Breast epithelium (tissue), 3 donors: ENCODE results near the gene MTUS2.

Experiments
- POLR2A ChIP-seq: fragments of 450-650 bp; IDR thresholded peaks from one replicate; pipeline ENCODE4 v1.6.1; 2016; ENCODE audit warnings: antibody characterized with exemption, mild to moderate bottlenecking, moderate library complexity
- POLR2AphosphoS5 ChIP-seq, 3 donors: sonication (generic); formaldehyde crosslinking; IDR thresholded peaks; one replicate each; pipeline ENCODE4 v1.6.1; 2017; ENCODE audit warnings: antibody characterized with exemption in 3 of 3
- TF ChIP-seq, protein P1 (sequence below), 3 donors: fragments of 450-650 bp; IDR thresholded peaks; one replicate each; pipeline ENCODE4 v1.5.1; 2016 to 2017; ENCODE audit warnings: antibody characterized with exemption in 3 of 3, mild to moderate bottlenecking in 3 of 3, moderate library complexity in 3 of 3

DNA sequence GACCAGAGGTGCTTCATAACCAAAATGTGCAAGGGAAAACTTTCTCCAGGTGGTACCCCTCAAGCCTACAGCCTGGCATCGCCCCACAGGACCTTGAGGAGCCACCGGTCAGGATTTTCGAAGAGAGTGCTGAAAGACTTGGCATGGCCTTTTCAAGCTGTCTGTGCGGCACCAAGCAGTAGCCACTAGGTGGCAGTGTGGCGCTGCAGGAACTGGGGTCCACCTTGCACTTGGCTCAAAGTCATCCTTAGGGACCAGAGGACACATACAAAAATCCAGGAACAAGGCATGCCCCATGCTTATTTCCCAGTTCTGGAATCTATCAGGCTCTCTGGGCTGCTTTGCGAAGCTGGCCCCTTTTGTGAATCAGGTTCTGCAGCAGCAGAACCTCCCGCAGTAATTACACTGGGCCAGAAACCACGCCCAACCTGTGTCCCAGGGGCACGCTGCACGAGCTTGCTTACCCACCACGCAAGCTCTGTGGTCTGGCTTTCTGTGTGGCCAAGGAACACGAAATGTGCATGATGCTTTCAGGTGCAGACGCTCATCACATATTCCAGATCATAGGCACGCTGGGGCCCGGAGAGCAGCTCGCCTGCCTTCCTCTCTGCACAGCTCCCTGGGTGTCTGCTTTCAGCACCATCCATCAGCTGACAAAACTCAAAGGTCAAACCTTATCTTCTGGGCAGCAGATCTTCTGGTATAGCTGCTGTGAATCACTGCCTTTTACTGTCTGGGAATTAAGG, 688.2 kb downstream of the MTUS2 start:
- TF ChIP-seq, protein P1, sequence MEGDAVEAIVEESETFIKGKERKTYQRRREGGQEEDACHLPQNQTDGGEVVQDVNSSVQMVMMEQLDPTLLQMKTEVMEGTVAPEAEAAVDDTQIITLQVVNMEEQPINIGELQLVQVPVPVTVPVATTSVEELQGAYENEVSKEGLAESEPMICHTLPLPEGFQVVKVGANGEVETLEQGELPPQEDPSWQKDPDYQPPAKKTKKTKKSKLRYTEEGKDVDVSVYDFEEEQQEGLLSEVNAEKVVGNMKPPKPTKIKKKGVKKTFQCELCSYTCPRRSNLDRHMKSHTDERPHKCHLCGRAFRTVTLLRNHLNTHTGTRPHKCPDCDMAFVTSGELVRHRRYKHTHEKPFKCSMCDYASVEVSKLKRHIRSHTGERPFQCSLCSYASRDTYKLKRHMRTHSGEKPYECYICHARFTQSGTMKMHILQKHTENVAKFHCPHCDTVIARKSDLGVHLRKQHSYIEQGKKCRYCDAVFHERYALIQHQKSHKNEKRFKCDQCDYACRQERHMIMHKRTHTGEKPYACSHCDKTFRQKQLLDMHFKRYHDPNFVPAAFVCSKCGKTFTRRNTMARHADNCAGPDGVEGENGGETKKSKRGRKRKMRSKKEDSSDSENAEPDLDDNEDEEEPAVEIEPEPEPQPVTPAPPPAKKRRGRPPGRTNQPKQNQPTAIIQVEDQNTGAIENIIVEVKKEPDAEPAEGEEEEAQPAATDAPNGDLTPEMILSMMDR (IDR thresholded peaks at IDR 0.05) = peak; percentile 74 to 95 (median 95)
- peak in 2 of 3 donors; percentile 54 to 59 for TF ChIP-seq POLR2AphosphoS5 (IDR thresholded peaks at IDR 0.05)
- no peak for TF ChIP-seq POLR2A
